ENCODE data around the gene ANP32A.
"Not testable (repeated sequence)": the region's sequence is repeated elsewhere in the genome, so short reads cannot be mapped to it uniquely, and the experiment has no call there.

The ANP32A gene

DNA sequence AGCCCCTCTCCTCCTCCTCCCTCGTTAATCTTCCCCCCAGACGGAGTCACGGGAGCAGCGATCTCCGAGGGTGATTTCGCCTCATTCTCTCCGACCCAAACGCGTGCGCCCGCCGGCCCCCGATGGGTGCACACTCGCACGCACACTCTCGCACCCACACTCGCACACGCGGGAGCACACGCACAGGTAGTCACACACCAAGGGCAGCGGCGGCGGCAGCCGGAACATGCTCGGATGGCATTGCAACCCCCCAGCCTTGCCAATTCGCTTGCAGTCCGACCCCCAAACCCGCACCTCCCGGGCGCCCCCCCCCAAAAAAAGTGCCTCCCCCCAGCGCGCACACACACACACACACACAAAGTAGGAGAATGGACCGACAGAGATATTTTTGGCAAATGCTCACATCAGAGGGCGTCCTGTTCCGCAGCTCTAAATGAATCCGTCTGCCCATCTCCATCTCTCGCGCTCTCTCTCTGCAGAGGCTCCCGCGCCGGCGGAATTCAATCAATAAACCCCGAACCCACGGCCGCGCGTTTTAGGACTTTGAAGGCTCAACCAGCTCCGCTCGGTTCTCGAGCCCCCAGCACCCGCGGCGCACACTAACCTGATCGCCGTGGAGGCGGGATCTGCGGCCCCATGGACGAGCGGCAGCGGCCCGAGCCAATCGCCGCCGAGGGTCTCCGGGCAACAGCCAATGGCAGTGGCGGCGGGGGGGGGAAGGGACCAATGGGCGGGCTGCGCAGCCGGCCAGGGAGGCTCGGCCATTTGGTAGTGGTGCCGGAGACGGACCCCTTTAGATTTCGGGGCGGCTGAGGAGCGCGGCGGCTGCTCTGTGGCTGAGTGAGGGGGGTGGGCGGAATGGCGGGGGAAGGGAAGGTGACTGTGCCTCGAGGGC lies at the start of gene ANP32A:
Gene ANP32A, minus strand, starts transcription at position 601 of the 895 bp plus-strand sequence. Its CDS starts 144 bp downstream, at position 457.
- peaks cover 24% of the 10 kb centered on the region for H3K36me3 ChIP-seq (ENCODE audit: insufficient read depth, low read length)
- ATAC-seq (ENCODE audit: insufficient read depth, low read depth) (peak; percentile 71), DNase-seq (peak; percentile 96)
- peak within 1 kb of the TSS; percentile 99 for H3K9ac ChIP-seq (ENCODE audit: low read depth, low read length)
- H2AFZ ChIP-seq (ENCODE audit: low read depth, low read length) = peak within 1 kb of the TSS; percentile 72
- peaks cover 35% of the 10 kb centered on the region for H3K4me1 ChIP-seq (ENCODE audit: insufficient read depth, low read length)
- peak within 1 kb of the TSS; percentile 93 to 94 for H3K4me3 ChIP-seq (ENCODE audit: low read depth in 1 of 2, low read length in 2 of 2)
- no peaks in the 10 kb centered on the region for H3K27me3 ChIP-seq (ENCODE audit: insufficient read depth, low read length, poor library complexity)
- H3K27ac ChIP-seq (ENCODE audit: low read length) = peak within 1 kb of the TSS; percentile 99
- TF ChIP-seq EZH2 (IDR thresholded peaks at IDR 0.05; ENCODE audit: borderline replicate concordance, low read depth, low read length, severe bottlenecking) = no peak
- TF ChIP-seq, protein P1, sequence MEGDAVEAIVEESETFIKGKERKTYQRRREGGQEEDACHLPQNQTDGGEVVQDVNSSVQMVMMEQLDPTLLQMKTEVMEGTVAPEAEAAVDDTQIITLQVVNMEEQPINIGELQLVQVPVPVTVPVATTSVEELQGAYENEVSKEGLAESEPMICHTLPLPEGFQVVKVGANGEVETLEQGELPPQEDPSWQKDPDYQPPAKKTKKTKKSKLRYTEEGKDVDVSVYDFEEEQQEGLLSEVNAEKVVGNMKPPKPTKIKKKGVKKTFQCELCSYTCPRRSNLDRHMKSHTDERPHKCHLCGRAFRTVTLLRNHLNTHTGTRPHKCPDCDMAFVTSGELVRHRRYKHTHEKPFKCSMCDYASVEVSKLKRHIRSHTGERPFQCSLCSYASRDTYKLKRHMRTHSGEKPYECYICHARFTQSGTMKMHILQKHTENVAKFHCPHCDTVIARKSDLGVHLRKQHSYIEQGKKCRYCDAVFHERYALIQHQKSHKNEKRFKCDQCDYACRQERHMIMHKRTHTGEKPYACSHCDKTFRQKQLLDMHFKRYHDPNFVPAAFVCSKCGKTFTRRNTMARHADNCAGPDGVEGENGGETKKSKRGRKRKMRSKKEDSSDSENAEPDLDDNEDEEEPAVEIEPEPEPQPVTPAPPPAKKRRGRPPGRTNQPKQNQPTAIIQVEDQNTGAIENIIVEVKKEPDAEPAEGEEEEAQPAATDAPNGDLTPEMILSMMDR (IDR thresholded peaks at IDR 0.05; ENCODE audit: borderline replicate concordance, extremely low read depth, low read length, poor library complexity, severe bottlenecking) = no peak
- peak within 1 kb of the TSS; percentile 96 for H3K4me2 ChIP-seq (ENCODE audit: insufficient read depth, low read length)
- peaks cover 72% of the 10 kb centered on the region for H3K79me2 ChIP-seq (ENCODE audit: insufficient read depth, low read length)
- peaks cover 28% of the 10 kb centered on the region for H4K20me1 ChIP-seq (ENCODE audit: insufficient read depth, low read length)
- no peaks in the 10 kb centered on the region for H3K9me3 ChIP-seq (ENCODE audit: insufficient read depth, low read length, severe bottlenecking)

GRCh38 chr15:68868296-68868695 lies 47.6 kb upstream of the ANP32A start:
- peaks cover 9% of the 10 kb centered on the region for H3K27me3 ChIP-seq (ENCODE audit: insufficient read depth, low read length, poor library complexity)
- TF ChIP-seq EZH2 (IDR thresholded peaks at IDR 0.05; ENCODE audit: borderline replicate concordance, low read depth, low read length, severe bottlenecking) = no peak
- TF ChIP-seq, protein P1 (IDR thresholded peaks at IDR 0.05; ENCODE audit: borderline replicate concordance, extremely low read depth, low read length, poor library complexity, severe bottlenecking) = no peak
- ATAC-seq (ENCODE audit: insufficient read depth, low read depth) = no peak

GRCh38 chr15:68862415-68862814 lies 41.7 kb upstream of the ANP32A start:
- H3K36me3 ChIP-seq (ENCODE audit: insufficient read depth, low read length) = no peaks in the 10 kb centered on the region
- no peak overlapping the region for H3K4me3 ChIP-seq (ENCODE audit: low read depth in 1 of 2, low read length in 2 of 2)
- ATAC-seq (ENCODE audit: insufficient read depth, low read depth) = no peak
- H3K4me2 ChIP-seq (ENCODE audit: insufficient read depth, low read length) = no peak overlapping the region
- no peak overlapping the region for H2AFZ ChIP-seq (ENCODE audit: low read depth, low read length)
- H3K79me2 ChIP-seq (ENCODE audit: insufficient read depth, low read length) = no peaks in the 10 kb centered on the region
- no peaks in the 10 kb centered on the region for H4K20me1 ChIP-seq (ENCODE audit: insufficient read depth, low read length)
- H3K4me1 ChIP-seq (ENCODE audit: insufficient read depth, low read length) = no peaks in the 10 kb centered on the region
- H3K27ac ChIP-seq (ENCODE audit: low read length) = no peak overlapping the region
- no peak for DNase-seq
- H3K9ac ChIP-seq (ENCODE audit: low read depth, low read length) = no peak overlapping the region
- H3K27me3 ChIP-seq (ENCODE audit: insufficient read depth, low read length, poor library complexity) = no peaks in the 10 kb centered on the region
- TF ChIP-seq, protein P1 (IDR thresholded peaks at IDR 0.05; ENCODE audit: borderline replicate concordance, extremely low read depth, low read length, poor library complexity, severe bottlenecking) = no peak
- TF ChIP-seq EZH2 (IDR thresholded peaks at IDR 0.05; ENCODE audit: borderline replicate concordance, low read depth, low read length, severe bottlenecking) = no peak
- peaks cover 6% of the 10 kb centered on the region for H3K9me3 ChIP-seq (ENCODE audit: insufficient read depth, low read length, severe bottlenecking)

More at GRCh38 chr15:68868296-68868695, 47.6 kb upstream of the ANP32A start:
- Histone ChIP-seq H3K79me2 (ENCODE audit: insufficient read depth, low read length) (no peaks in the 10 kb centered on the region), H3K36me3 (ENCODE audit: insufficient read depth, low read length) (no peaks in the 10 kb centered on the region), H3K9me3 (ENCODE audit: insufficient read depth, low read length, severe bottlenecking) (no peaks in the 10 kb centered on the region), H3K27ac (ENCODE audit: low read length) (no peak overlapping the region), H3K9ac (ENCODE audit: low read depth, low read length) (no peak overlapping the region), H3K4me2 (ENCODE audit: insufficient read depth, low read length) (no peak overlapping the region), H3K4me1 (ENCODE audit: insufficient read depth, low read length) (no peaks in the 10 kb centered on the region), H3K4me3 (ENCODE audit: low read depth in 1 of 2, low read length in 2 of 2) (no peak overlapping the region), H2AFZ (ENCODE audit: low read depth, low read length) (no peak overlapping the region), H4K20me1 (ENCODE audit: insufficient read depth, low read length) (no peaks in the 10 kb centered on the region)
- no peak for DNase-seq

DNA sequence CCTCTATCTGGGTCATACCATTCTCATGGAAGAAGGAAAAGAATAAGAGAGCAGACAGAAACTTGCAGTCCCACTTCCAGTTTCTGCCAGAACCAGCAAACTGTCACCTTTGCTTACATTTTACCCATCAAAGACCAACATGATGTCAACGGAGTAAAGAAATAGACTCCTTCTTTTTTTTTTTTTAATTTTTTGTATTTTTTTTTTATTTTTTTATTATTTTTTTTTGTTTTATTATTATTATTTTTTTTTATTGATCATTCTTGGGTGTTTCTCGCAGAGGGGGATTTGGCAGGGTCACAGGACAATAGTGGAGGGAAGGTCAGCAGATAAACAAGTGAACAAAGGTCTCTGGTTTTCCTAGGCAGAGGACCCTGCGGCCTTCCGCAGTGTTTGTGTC lies 38.0 kb upstream of the ANP32A start:
- not testable (repeated sequence) for H2AFZ ChIP-seq (ENCODE audit: low read depth, low read length); H3K9me3 ChIP-seq (ENCODE audit: insufficient read depth, low read length, severe bottlenecking); H3K9ac ChIP-seq (ENCODE audit: low read depth, low read length); H3K4me1 ChIP-seq (ENCODE audit: insufficient read depth, low read length); H3K36me3 ChIP-seq (ENCODE audit: insufficient read depth, low read length); ATAC-seq (ENCODE audit: insufficient read depth, low read depth); H3K79me2 ChIP-seq (ENCODE audit: insufficient read depth, low read length); H3K27ac ChIP-seq (ENCODE audit: low read length); DNase-seq; H3K27me3 ChIP-seq (ENCODE audit: insufficient read depth, low read length, poor library complexity); H3K4me3 ChIP-seq (ENCODE audit: low read depth in 1 of 2, low read length in 2 of 2); H4K20me1 ChIP-seq (ENCODE audit: insufficient read depth, low read length); H3K4me2 ChIP-seq (ENCODE audit: insufficient read depth, low read length)

DNA sequence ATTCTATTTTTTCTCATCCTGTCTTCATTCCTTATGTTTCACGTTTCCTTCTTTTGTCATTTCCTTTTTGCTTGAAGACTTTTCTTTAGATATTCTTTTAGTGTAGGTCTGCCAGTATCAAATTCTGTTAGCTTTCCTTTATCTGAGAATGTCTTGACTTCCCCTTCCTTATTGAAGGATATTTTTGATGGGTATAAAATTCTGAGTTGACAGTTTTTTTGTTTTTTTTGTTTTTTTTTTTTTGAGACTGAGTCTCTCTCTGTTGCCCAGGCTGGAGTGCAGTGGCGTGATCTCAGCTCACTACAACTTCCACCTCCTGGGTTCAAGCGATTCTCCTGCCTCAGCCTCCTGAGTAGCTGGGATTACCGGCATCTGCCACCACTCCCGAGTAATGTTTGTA lies 36.7 kb upstream of the ANP32A start:
- H3K79me2 ChIP-seq (ENCODE audit: insufficient read depth, low read length); H3K9me3 ChIP-seq (ENCODE audit: insufficient read depth, low read length, severe bottlenecking); H3K4me1 ChIP-seq (ENCODE audit: insufficient read depth, low read length); H3K36me3 ChIP-seq (ENCODE audit: insufficient read depth, low read length); H3K9ac ChIP-seq (ENCODE audit: low read depth, low read length); DNase-seq; H3K4me2 ChIP-seq (ENCODE audit: insufficient read depth, low read length); ATAC-seq (ENCODE audit: insufficient read depth, low read depth); H3K27ac ChIP-seq (ENCODE audit: low read length); H4K20me1 ChIP-seq (ENCODE audit: insufficient read depth, low read length); H2AFZ ChIP-seq (ENCODE audit: low read depth, low read length); H3K27me3 ChIP-seq (ENCODE audit: insufficient read depth, low read length, poor library complexity); H3K4me3 ChIP-seq (ENCODE audit: low read depth in 1 of 2, low read length in 2 of 2): not testable (repeated sequence)

All from DND-41 (cell line).